T-helper 22 cell (primary cell): ENCODE results near the gene ACTN1.
"Not testable (repeated sequence)": the region's sequence is repeated elsewhere in the genome, so short reads cannot be mapped to it uniquely, and the experiment has no call there.

ENCODE experiments used
- DNase-seq: peaks from one replicate; pipeline ENCODE4 v3.0.0-alpha.2; 2020; ENCODE audit warnings: low read depth

Gene ACTN1

GRCh38 chr14:68862954-68863594, 116.0 kb downstream of the ACTN1 start:
- peak; percentile 19 for DNase-seq

GRCh38 chr14:68860771-68861170, 118.3 kb downstream of the ACTN1 start:
- no peak for DNase-seq

- DNase-seq, result no peak
Measured at GRCh38 chr14:68857516-68858070, 121.5 kb downstream of the ACTN1 start.

- DNase-seq, result no peak
Measured at GRCh38 chr14:68856572-68856971, 122.5 kb downstream of the ACTN1 start.

- DNase-seq, result no peak
Measured at GRCh38 chr14:68854421-68854820, 124.7 kb downstream of the ACTN1 start.

GRCh38 chr14:68853749-68854148, 125.4 kb downstream of the ACTN1 start:
- no peak for DNase-seq

- not testable (repeated sequence) for DNase-seq
Measured at GRCh38 chr14:68852493-68852892, 126.6 kb downstream of the ACTN1 start.

- no peak for DNase-seq
Measured at GRCh38 chr14:68851078-68851477, 128.0 kb downstream of the ACTN1 start.

GRCh38 chr14:68849416-68849815, 129.7 kb downstream of the ACTN1 start:
- no peak for DNase-seq

GRCh38 chr14:68848253-68848652, 130.8 kb downstream of the ACTN1 start:
- no peak for DNase-seq

- not testable (repeated sequence) for DNase-seq
Measured at GRCh38 chr14:68847640-68848039, 131.5 kb downstream of the ACTN1 start.

- no peak for DNase-seq
Measured at GRCh38 chr14:68846466-68846865, 132.6 kb downstream of the ACTN1 start.

- no peak for DNase-seq
Measured at GRCh38 chr14:68844210-68844545, 134.9 kb downstream of the ACTN1 start.

GRCh38 chr14:68843471-68844209, 135.5 kb downstream of the ACTN1 start:
- peak; percentile 25 for DNase-seq

GRCh38 chr14:68842298-68842697, 136.8 kb downstream of the ACTN1 start:
- DNase-seq, result no peak

- DNase-seq, result no peak
Measured at GRCh38 chr14:68841016-68841809, 137.9 kb downstream of the ACTN1 start.

- no peak for DNase-seq
Measured at GRCh38 chr14:68840454-68840853, 138.6 kb downstream of the ACTN1 start.

GRCh38 chr14:68836082-68836481, 143.0 kb downstream of the ACTN1 start:
- DNase-seq, result no peak

- DNase-seq, result no peak
Measured at GRCh38 chr14:68834816-68835215, 144.3 kb downstream of the ACTN1 start.

GRCh38 chr14:68828698-68829097, 150.4 kb downstream of the ACTN1 start:
- no peak for DNase-seq

GRCh38 chr14:68825729-68826128, 153.4 kb downstream of the ACTN1 start:
- no peak for DNase-seq

GRCh38 chr14:68824517-68825347, 154.4 kb downstream of the ACTN1 start:
- DNase-seq, result no peak
